Measurements from ENCODE around the gene PHF5A.
"Not testable (repeated sequence)": the region's sequence is repeated elsewhere in the genome, so short reads cannot be mapped to it uniquely, and the experiment has no call there.

PHF5A gene

GRCh38 chr22:41488076-41488475 lies 19.6 kb upstream of the PHF5A start:
- DNase-seq (ENCODE audit: low read depth in 2 of 2), result no peak

GRCh38 chr22:41487037-41487935 lies 18.8 kb upstream of the PHF5A start:
- DNase-seq (ENCODE audit: low read depth in 2 of 2), result no peak

- no peak for DNase-seq (ENCODE audit: low read depth in 2 of 2)
Measured at GRCh38 chr22:41485033-41485432, 16.5 kb upstream of the PHF5A start.

GRCh38 chr22:41482319-41482935 lies 13.9 kb upstream of the PHF5A start:
- DNase-seq (ENCODE audit: low read depth in 2 of 2), result no peak

GRCh38 chr22:41481925-41482318 lies 13.4 kb upstream of the PHF5A start:
- DNase-seq (ENCODE audit: low read depth in 2 of 2), result no peak

- DNase-seq (ENCODE audit: low read depth in 2 of 2), result no peak
Measured at GRCh38 chr22:41481131-41481830, 12.8 kb upstream of the PHF5A start.

GRCh38 chr22:41480397-41480735 lies 11.9 kb upstream of the PHF5A start:
- DNase-seq (ENCODE audit: low read depth in 2 of 2), result no peak

GRCh38 chr22:41479671-41480396 lies 11.3 kb upstream of the PHF5A start:
- no peak for DNase-seq (ENCODE audit: low read depth in 2 of 2)

GRCh38 chr22:41478891-41479521 lies 10.5 kb upstream of the PHF5A start:
- no peak for DNase-seq (ENCODE audit: low read depth in 2 of 2)

GRCh38 chr22:41478473-41478872 lies 10.0 kb upstream of the PHF5A start:
- DNase-seq (ENCODE audit: low read depth in 2 of 2), result no peak

- no peak for DNase-seq (ENCODE audit: low read depth in 2 of 2)
Measured at GRCh38 chr22:41474872-41475451, 6.5 kb upstream of the PHF5A start.

- DNase-seq (ENCODE audit: low read depth in 2 of 2), result no peak
Measured at GRCh38 chr22:41471568-41471967, 3.1 kb upstream of the PHF5A start.

GRCh38 chr22:41470886-41471285 lies 2.4 kb upstream of the PHF5A start:
- DNase-seq (ENCODE audit: low read depth in 2 of 2), result no peak

GRCh38 chr22:41469218-41469851 lies 843 bp upstream of the PHF5A start:
- no peak for DNase-seq (ENCODE audit: low read depth in 2 of 2)

GRCh38 chr22:41461901-41462300 lies 6.6 kb downstream of the PHF5A start:
- DNase-seq (ENCODE audit: low read depth in 2 of 2), result no peak

- DNase-seq (ENCODE audit: low read depth in 2 of 2), result not testable (repeated sequence)
Measured at GRCh38 chr22:41460071-41460470, 8.4 kb downstream of the PHF5A start.

- no peak for DNase-seq (ENCODE audit: low read depth in 2 of 2)
Measured at GRCh38 chr22:41459431-41459830, 9.1 kb downstream of the PHF5A start.

- DNase-seq (ENCODE audit: low read depth in 2 of 2), result no peak
Measured at GRCh38 chr22:41458161-41458728, 10.2 kb downstream of the PHF5A start.

- peak; percentile 57 to 78 for DNase-seq (ENCODE audit: low read depth in 2 of 2)
Measured at GRCh38 chr22:41448189-41448808, 20.2 kb downstream of the PHF5A start.

All from stimulated activated CD4-positive, alpha-beta T cell treated with anti-CD3 and anti-CD28 coated beads, Interleukin-1b, Interleukin-23, amount 100 ng/mL, for 1 hour (primary cell).